ENCODE measurements around the gene OR10A2. TPM values are rescaled to one million over a fixed set of nuclear protein-coding genes. Genes with fewer than 3 reads are reported as not detected.

OR10A2 gene
- total and polyA plus RNA-seq, 10 donors = not detected

DNA sequence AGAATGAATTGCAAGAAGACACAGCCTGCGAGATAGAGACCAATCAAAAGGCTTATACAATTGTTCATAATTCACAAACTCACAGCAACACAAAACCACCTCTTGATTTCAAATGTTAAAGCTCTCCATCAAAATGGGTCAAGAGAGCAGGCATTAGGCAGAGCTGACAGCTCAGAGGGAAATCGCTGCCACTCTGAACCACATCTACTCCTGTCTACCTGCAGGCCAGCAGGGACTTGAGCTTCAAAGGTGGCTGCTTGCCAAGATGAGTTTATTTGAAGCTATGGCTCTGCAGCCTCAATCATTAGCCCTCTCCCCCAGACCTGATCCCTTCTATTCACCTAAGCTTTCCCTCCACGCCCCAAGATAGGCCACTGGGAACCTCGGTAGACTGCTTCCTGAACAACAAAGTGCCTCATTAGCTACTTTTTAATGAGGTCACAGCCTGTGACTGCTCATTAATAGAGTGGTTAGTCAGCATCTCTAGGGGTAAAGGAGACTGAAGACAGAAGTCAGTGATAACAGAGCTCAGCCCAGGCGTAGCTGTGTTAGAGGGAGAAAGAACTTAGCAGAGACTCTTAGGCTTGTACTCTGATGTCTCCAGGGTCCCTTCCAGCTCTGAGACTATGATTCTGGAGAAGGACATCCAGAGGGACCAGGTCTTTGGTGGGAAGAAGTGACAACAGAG, 38.6 kb upstream of the OR10A2 start:
- H3K4me1 ChIP-seq = no peaks in the 10 kb centered on the region
- WGBS, 5 donors = 72 to 86% (median 77%) methylated on average over 5 of the region's 5 CpGs
- no peak overlapping the region for H3K4me3 ChIP-seq
- no peaks in the 10 kb centered on the region for H3K36me3 ChIP-seq
- no peaks in the 10 kb centered on the region for H3K27me3 ChIP-seq (replicated peaks in 1 of 7)
- intact Hi-C loops (cut with DNase I; ENCODE audit: low total_unique reads) = no loop called here
- no peak overlapping the region for H3K27ac ChIP-seq
- H3K9me3 ChIP-seq = peaks cover 0 to 13% (median 0%) of the 10 kb centered on the region in 8 donors
- no peak for TF ChIP-seq POLR2A (IDR thresholded peaks at IDR 0.05)
- DNase-seq = no peak

DNA sequence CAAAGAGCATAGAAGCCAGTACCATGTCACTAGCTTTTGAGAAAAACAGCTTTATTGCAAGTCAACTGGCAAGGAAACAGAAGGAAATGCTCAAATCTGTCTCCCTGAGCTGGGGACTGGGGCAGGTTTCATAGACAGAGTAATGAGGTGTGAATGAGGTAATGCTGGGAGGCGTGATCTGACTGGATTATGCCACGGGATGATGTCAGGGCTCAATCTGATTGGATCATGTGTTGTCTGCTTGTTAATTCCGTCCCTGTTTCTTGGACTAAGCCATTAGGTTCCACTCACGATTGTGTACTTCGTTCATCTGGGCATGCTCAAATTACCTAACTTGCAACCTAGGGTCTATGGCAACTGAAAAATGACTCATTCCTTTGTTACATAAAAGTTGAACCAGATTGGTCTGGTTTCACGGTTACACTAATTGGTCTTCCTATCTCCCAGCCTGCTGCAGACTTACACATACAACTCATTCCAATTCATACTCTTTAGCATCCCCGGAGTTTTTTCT, 37.6 kb upstream of the OR10A2 start:
- H3K4me1 ChIP-seq = no peaks in the 10 kb centered on the region
- TF ChIP-seq POLR2A (IDR thresholded peaks at IDR 0.05) (no peak), POLR2AphosphoS5 (IDR thresholded peaks at IDR 0.05) (no peak)
- TF ChIP-seq, protein P1, sequence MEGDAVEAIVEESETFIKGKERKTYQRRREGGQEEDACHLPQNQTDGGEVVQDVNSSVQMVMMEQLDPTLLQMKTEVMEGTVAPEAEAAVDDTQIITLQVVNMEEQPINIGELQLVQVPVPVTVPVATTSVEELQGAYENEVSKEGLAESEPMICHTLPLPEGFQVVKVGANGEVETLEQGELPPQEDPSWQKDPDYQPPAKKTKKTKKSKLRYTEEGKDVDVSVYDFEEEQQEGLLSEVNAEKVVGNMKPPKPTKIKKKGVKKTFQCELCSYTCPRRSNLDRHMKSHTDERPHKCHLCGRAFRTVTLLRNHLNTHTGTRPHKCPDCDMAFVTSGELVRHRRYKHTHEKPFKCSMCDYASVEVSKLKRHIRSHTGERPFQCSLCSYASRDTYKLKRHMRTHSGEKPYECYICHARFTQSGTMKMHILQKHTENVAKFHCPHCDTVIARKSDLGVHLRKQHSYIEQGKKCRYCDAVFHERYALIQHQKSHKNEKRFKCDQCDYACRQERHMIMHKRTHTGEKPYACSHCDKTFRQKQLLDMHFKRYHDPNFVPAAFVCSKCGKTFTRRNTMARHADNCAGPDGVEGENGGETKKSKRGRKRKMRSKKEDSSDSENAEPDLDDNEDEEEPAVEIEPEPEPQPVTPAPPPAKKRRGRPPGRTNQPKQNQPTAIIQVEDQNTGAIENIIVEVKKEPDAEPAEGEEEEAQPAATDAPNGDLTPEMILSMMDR (IDR thresholded peaks at IDR 0.05 in 8 of 11, conservative IDR thresholded peaks at IDR 0.05 in 3 of 11) = no peak
- no peak overlapping the region for H3K4me3 ChIP-seq
- peaks cover 0 to 6% (median 0%) of the 10 kb centered on the region in 8 donors for H3K9me3 ChIP-seq
- DNase-seq = no peak
- no peak overlapping the region for H3K27ac ChIP-seq
- 82 to 90% (median 82%) methylated on average over 7 of the region's 7 CpGs for WGBS, 5 donors
- H3K36me3 ChIP-seq = no peaks in the 10 kb centered on the region
- intact Hi-C loops (cut with DNase I; ENCODE audit: low total_unique reads) = no loop called here
- no peaks in the 10 kb centered on the region for H3K27me3 ChIP-seq (replicated peaks in 1 of 7)

DNA sequence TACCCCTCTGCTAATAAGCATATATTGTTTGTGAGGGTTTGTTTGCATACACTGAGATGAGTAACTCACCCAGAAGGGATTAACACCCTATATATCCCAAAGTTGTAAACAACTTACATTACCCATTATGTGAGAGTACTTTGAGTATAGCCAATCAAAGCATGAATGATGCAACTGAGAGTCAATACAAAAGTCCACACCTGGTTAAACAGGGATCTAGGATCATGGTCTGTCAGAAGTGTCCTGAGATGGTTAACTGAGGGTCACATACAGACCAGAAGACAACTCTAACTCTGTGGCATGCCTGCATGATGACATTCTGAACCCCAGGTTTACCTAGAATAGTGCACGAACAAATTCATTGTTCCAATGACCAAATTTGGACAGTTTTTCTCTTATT, 34.8 kb upstream of the OR10A2 start:
- no peak for TF ChIP-seq POLR2AphosphoS5 (IDR thresholded peaks at IDR 0.05)
- TF ChIP-seq POLR2A (IDR thresholded peaks at IDR 0.05) = no peak
- TF ChIP-seq, protein P1 (IDR thresholded peaks at IDR 0.05 in 8 of 11, conservative IDR thresholded peaks at IDR 0.05 in 3 of 11) = no peak
- intact Hi-C loops (cut with DNase I; ENCODE audit: low total_unique reads) = no loop called here

DNA sequence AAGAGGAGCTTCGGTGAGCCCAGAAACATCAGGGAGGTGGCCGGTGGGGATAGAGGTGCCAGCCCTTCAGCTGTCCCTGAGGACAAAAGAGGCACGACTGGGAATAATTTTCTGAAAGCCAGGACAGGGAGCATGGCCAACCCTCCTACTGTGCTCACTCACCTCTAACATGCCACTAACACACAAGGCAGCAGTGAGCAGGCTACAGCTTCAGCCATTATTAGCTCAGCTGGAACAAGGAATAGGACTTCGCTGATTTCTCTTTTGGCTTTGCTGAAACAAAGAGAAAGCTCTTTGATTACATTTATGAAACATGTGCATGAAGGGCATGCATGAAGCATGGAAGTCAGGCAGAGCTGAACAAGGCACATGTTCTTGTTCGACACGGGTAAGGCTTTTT, 29.5 kb upstream of the OR10A2 start:
- WGBS, 5 donors = 82 to 93% (median 84%) methylated on average over 6 of the region's 6 CpGs
- Histone ChIP-seq H3K9me3 (no peaks in the 10 kb centered on the region), H3K36me3 (no peaks in the 10 kb centered on the region), H3K27me3 (replicated peaks in 1 of 7) (no peaks in the 10 kb centered on the region), H3K27ac (no peak overlapping the region), H3K4me1 (peaks cover 0 to 12% (median 0%) of the 10 kb centered on the region in 6 donors), H3K4me3 (no peak overlapping the region)
- intact Hi-C loops (cut with DNase I; ENCODE audit: low total_unique reads) = no loop called here
- TF ChIP-seq, protein P1 (IDR thresholded peaks at IDR 0.05 in 8 of 11, conservative IDR thresholded peaks at IDR 0.05 in 3 of 11) = no peak
- TF ChIP-seq POLR2AphosphoS5 (IDR thresholded peaks at IDR 0.05) = no peak
- no peak for TF ChIP-seq POLR2A (IDR thresholded peaks at IDR 0.05)
- no peak for DNase-seq

More for the DNA sequence above, 34.8 kb upstream of the OR10A2 start:
- no peaks in the 10 kb centered on the region for H3K36me3 ChIP-seq
- WGBS, 5 donors = 78 to 96% (median 88%) methylated on average over 1 of the region's 1 CpG
- H3K4me3 ChIP-seq = no peak overlapping the region
- no peak for DNase-seq
- no peaks in the 10 kb centered on the region for H3K9me3 ChIP-seq
- peaks cover 0 to 6% (median 0%) of the 10 kb centered on the region in 6 donors for H3K4me1 ChIP-seq
- H3K27me3 ChIP-seq (replicated peaks in 1 of 7) = no peaks in the 10 kb centered on the region
- no peak overlapping the region for H3K27ac ChIP-seq
